ENCODE measurements around the gene HNRNPC. TPM values are rescaled to one million over a fixed set of nuclear protein-coding genes. Genes with fewer than 3 reads are reported as not detected.
"Not testable (repeated sequence)": the region's sequence is repeated elsewhere in the genome, so short reads cannot be mapped to it uniquely, and the experiment has no call there.

Gene HNRNPC
- total RNA-seq, 2 experiments from 2014 or later, result 684 to 863 TPM

- no peak for DNase-seq
- Mint-ChIP-seq H3K4me1 (no peaks in the 10 kb centered on the region), H3K27me3 (peaks cover 21% of the 10 kb centered on the region), H3K36me3 (ENCODE audit: low read depth) (peaks cover 2% of the 10 kb centered on the region), H3K27ac (no peak overlapping the region), H3K4me3 (no peak overlapping the region), H3K9me3 (peaks cover 2% of the 10 kb centered on the region)
- ChIA-PET POLR2A (no interaction called here), CTCF (interaction anchor here (0.6 kb wide), 1 partner anchor 197 kb away, joined by 3 read pairs; no protein-coding TSS in a partner anchor)
Measured at GRCh38 chr14:21184254-21184653, 85.0 kb downstream of the HNRNPC start.

GRCh38 chr14:21182166-21182565, 87.1 kb downstream of the HNRNPC start:
- ChIA-PET CTCF (interaction anchor here (1.8 kb wide), 1 partner anchor 90 kb away, joined by 5 read pairs; no protein-coding TSS in a partner anchor), POLR2A (no interaction called here)
- no peak overlapping the region for H3K4me3 Mint-ChIP-seq
- H3K36me3 Mint-ChIP-seq (ENCODE audit: low read depth), result peaks cover 2% of the 10 kb centered on the region
- no peak overlapping the region for H3K27ac Mint-ChIP-seq
- H3K27me3 Mint-ChIP-seq, result peaks cover 29% of the 10 kb centered on the region
- no peaks in the 10 kb centered on the region for H3K4me1 Mint-ChIP-seq
- peaks cover 2% of the 10 kb centered on the region for H3K9me3 Mint-ChIP-seq
- DNase-seq, result no peak

- no peaks in the 10 kb centered on the region for H3K36me3 Mint-ChIP-seq (ENCODE audit: low read depth)
- H3K27ac Mint-ChIP-seq, result no peak overlapping the region
- H3K4me1 Mint-ChIP-seq, result no peaks in the 10 kb centered on the region
- ChIA-PET POLR2A (no interaction called here), CTCF (no interaction called here)
- DNase-seq, result no peak
- no peaks in the 10 kb centered on the region for H3K9me3 Mint-ChIP-seq
- H3K4me3 Mint-ChIP-seq, result no peak overlapping the region
- peaks cover 38% of the 10 kb centered on the region for H3K27me3 Mint-ChIP-seq
Measured at GRCh38 chr14:21171128-21171527, 98.1 kb downstream of the HNRNPC start.

- Mint-ChIP-seq H3K9me3 (no peaks in the 10 kb centered on the region), H3K27me3 (peaks cover 35% of the 10 kb centered on the region), H3K36me3 (ENCODE audit: low read depth) (no peaks in the 10 kb centered on the region), H3K4me3 (no peak overlapping the region), H3K27ac (no peak overlapping the region), H3K4me1 (no peaks in the 10 kb centered on the region)
- POLR2A ChIA-PET, result no interaction called here
- DNase-seq, result no peak
- CTCF ChIA-PET, result interaction anchor here (1.0 kb wide), 1 partner anchor 13 kb away, joined by 3 read pairs; no protein-coding TSS in a partner anchor
Measured at GRCh38 chr14:21169573-21169972, 99.7 kb downstream of the HNRNPC start.

GRCh38 chr14:21168055-21168454, 101.2 kb downstream of the HNRNPC start:
- Mint-ChIP-seq H3K4me1 (no peaks in the 10 kb centered on the region), H3K27me3 (peaks cover 21% of the 10 kb centered on the region), H3K27ac (no peak overlapping the region), H3K9me3 (no peaks in the 10 kb centered on the region), H3K4me3 (no peak overlapping the region), H3K36me3 (ENCODE audit: low read depth) (no peaks in the 10 kb centered on the region)
- DNase-seq, result no peak
- CTCF ChIA-PET, result no interaction called here
- POLR2A ChIA-PET, result no interaction called here

- H3K9me3 Mint-ChIP-seq; CTCF ChIA-PET; DNase-seq; H3K36me3 Mint-ChIP-seq (ENCODE audit: low read depth); POLR2A ChIA-PET; H3K27ac Mint-ChIP-seq; H3K4me1 Mint-ChIP-seq; H3K4me3 Mint-ChIP-seq: not testable (repeated sequence)
- peaks cover 19% of the 10 kb centered on the region for H3K27me3 Mint-ChIP-seq
Measured at GRCh38 chr14:21165670-21166069, 103.6 kb downstream of the HNRNPC start.

- CTCF ChIA-PET; H3K4me3 Mint-ChIP-seq; H3K4me1 Mint-ChIP-seq; POLR2A ChIA-PET; DNase-seq; H3K36me3 Mint-ChIP-seq (ENCODE audit: low read depth); H3K9me3 Mint-ChIP-seq; H3K27ac Mint-ChIP-seq: not testable (repeated sequence)
- peaks cover 19% of the 10 kb centered on the region for H3K27me3 Mint-ChIP-seq
Measured at GRCh38 chr14:21165002-21165605, 104.1 kb downstream of the HNRNPC start.

GRCh38 chr14:21163871-21164291, 105.4 kb downstream of the HNRNPC start:
- DNase-seq, result no peak
- CTCF ChIA-PET, result no interaction called here
- Mint-ChIP-seq H3K9me3 (no peaks in the 10 kb centered on the region), H3K4me3 (no peak overlapping the region), H3K4me1 (no peaks in the 10 kb centered on the region), H3K36me3 (ENCODE audit: low read depth) (no peaks in the 10 kb centered on the region), H3K27ac (no peak overlapping the region), H3K27me3 (peaks cover 19% of the 10 kb centered on the region)
- POLR2A ChIA-PET, result no interaction called here

GRCh38 chr14:21162081-21162480, 107.2 kb downstream of the HNRNPC start:
- DNase-seq, result no peak
- no peaks in the 10 kb centered on the region for H3K36me3 Mint-ChIP-seq (ENCODE audit: low read depth)
- POLR2A ChIA-PET, result no interaction called here
- H3K4me1 Mint-ChIP-seq, result no peaks in the 10 kb centered on the region
- no peaks in the 10 kb centered on the region for H3K9me3 Mint-ChIP-seq
- CTCF ChIA-PET, result no interaction called here
- peaks cover 27% of the 10 kb centered on the region for H3K27me3 Mint-ChIP-seq
- H3K27ac Mint-ChIP-seq, result no peak overlapping the region
- no peak overlapping the region for H3K4me3 Mint-ChIP-seq

GRCh38 chr14:21160061-21160610, 109.1 kb downstream of the HNRNPC start:
- H3K4me3 Mint-ChIP-seq, result no peak overlapping the region
- H3K27me3 Mint-ChIP-seq, result peaks cover 20% of the 10 kb centered on the region
- ChIA-PET CTCF (no interaction called here), POLR2A (no interaction called here)
- DNase-seq, result no peak
- H3K9me3 Mint-ChIP-seq, result no peaks in the 10 kb centered on the region
- no peak overlapping the region for H3K27ac Mint-ChIP-seq
- no peaks in the 10 kb centered on the region for H3K36me3 Mint-ChIP-seq (ENCODE audit: low read depth)
- no peaks in the 10 kb centered on the region for H3K4me1 Mint-ChIP-seq

Other genes with a start within 250 kb of the HNRNPC start
- gene NDRG2, start 244.4 kb downstream of the HNRNPC start, total RNA-seq, result 10 to 100 TPM; 10.4 to 11.0 TPM
- gene TPPP2, start 239.2 kb downstream of the HNRNPC start, total RNA-seq, result not detected
- gene RNASE13, start 234.6 kb downstream of the HNRNPC start, total RNA-seq, result not detected
- gene RNASE7, start 227.1 kb downstream of the HNRNPC start, total RNA-seq, result not detected
- not detected for gene RNASE8, start 211.6 kb downstream of the HNRNPC start, total RNA-seq
- under 1 TPM in 1 of 2 experiments, not detected in 1; 0.22 TPM for gene ARHGEF40, start 199.1 kb downstream of the HNRNPC start, total RNA-seq
- gene ZNF219, start 170.8 kb downstream of the HNRNPC start, total RNA-seq, result 1 to 10 TPM; 5.0 to 6.2 TPM
- not detected for gene TMEM253, start 168.4 kb downstream of the HNRNPC start, total RNA-seq
- not detected for gene OR5AU1, start 113.4 kb downstream of the HNRNPC start, total RNA-seq
- gene RPGRIP1, start 10.6 kb upstream of the HNRNPC start, total RNA-seq, result not detected
- gene SUPT16H, start 114.6 kb upstream of the HNRNPC start, total RNA-seq, result 100 to 1,000 TPM; 125 to 139 TPM
- 100 to 1,000 TPM; 123 to 127 TPM for gene CHD8, start 186.7 kb upstream of the HNRNPC start, total RNA-seq
- gene RAB2B, start 207.5 kb upstream of the HNRNPC start, total RNA-seq, result 10 to 100 TPM; 23.3 to 23.8 TPM
- 10 to 100 TPM; 78.0 to 83.1 TPM for gene TOX4, start 207.8 kb upstream of the HNRNPC start, total RNA-seq
- gene METTL3, start 241.9 kb upstream of the HNRNPC start, total RNA-seq, result 10 to 100 TPM; 80.2 to 81.4 TPM